HepG2 (cell line): ENCODE results near the gene DAAM1. TPM values are rescaled to one million over a fixed set of nuclear protein-coding genes. Genes with fewer than 3 reads are reported as not detected.
A peak's percentile ranks its signal among the peaks of the same experiment; 100 is the strongest.

Experiments
- EED ChIP-seq: sonication (generic); formaldehyde crosslinking; IDR thresholded peaks from 2 replicates; pipeline ENCODE4 v1.5.0; 2020; ENCODE audit warnings: mild to moderate bottlenecking, missing genetic modification reagents
- HNRNPUL1 ChIP-seq: fragments of 200-400 bp; formaldehyde crosslinking; IDR thresholded peaks from 2 replicates; pipeline ENCODE4 v1.6.1; 2017; ENCODE audit warnings: low read depth, mild to moderate bottlenecking, low read length, moderate library complexity
- KLF16 ChIP-seq, 2 experiments: sonication (generic) in 1 of 2; formaldehyde crosslinking in 1 of 2; IDR thresholded peaks; 2 replicates each; pipeline versions ENCODE4 v1.6.1 to v1.8.0; 2016 to 2023; ENCODE audit warnings: missing genetic modification reagents in 2 of 2, missing compliant biosample characterization in 1 of 2
- MIER3 ChIP-seq: IDR thresholded peaks from 2 replicates; pipeline ENCODE4 v1.6.1; 2016; ENCODE audit warnings: missing compliant biosample characterization, borderline replicate concordance
- MYC ChIP-seq: sonication (generic); formaldehyde crosslinking; IDR thresholded peaks from 2 replicates; pipeline ENCODE4 v1.9.0; 2021; ENCODE audit warnings: missing genetic modification reagents, borderline replicate concordance
- NFYB ChIP-seq: sonication (generic); formaldehyde crosslinking; IDR thresholded peaks from 2 replicates; pipeline ENCODE4 v1.4.0; 2020; ENCODE audit warnings: missing genetic modification reagents
- NR3C1 ChIP-seq: sonication (generic); formaldehyde crosslinking; IDR thresholded peaks from 2 replicates; pipeline ENCODE4 v1.4.0; 2020; ENCODE audit warnings: missing genetic modification reagents
- RBFOX2 ChIP-seq: fragments of 200-400 bp; formaldehyde crosslinking; IDR thresholded peaks from 2 replicates; pipeline ENCODE4 v1.6.1; 2017; ENCODE audit warnings: low read depth, mild to moderate bottlenecking, low read length
- SIX4 ChIP-seq: sonication (generic); formaldehyde crosslinking; IDR thresholded peaks from 2 replicates; pipeline ENCODE4 v1.4.0; 2020; ENCODE audit warnings: missing genetic modification reagents
- SOX6 ChIP-seq, 2 experiments: fragments of 450-650 bp in 1 of 2; sonication (generic) in 1 of 2; formaldehyde crosslinking in 1 of 2; IDR thresholded peaks; 2 replicates each; pipeline versions ENCODE4 v1.4.0 to v1.6.1; 2017 to 2020; ENCODE audit warnings: antibody characterized with exemption in 1 of 2, mild to moderate bottlenecking in 1 of 2, missing genetic modification reagents in 1 of 2
- SP1 ChIP-seq, 2 experiments: fragments of 450-650 bp in 1 of 2; sonication (generic) in 1 of 2; formaldehyde crosslinking in 1 of 2; IDR thresholded peaks; 2 replicates each; pipeline versions ENCODE4 v1.4.0 to v1.6.1; 2016 to 2020; ENCODE audit warnings: missing genetic modification reagents in 1 of 2
- ZMYM3 ChIP-seq: sonication (generic); formaldehyde crosslinking; IDR thresholded peaks from 2 replicates; pipeline ENCODE4 v1.5.1; 2020; ENCODE audit warnings: mild to moderate bottlenecking, missing genetic modification reagents
- ZNF180 ChIP-seq: sonication (generic); formaldehyde crosslinking; IDR thresholded peaks from 2 replicates; pipeline ENCODE4 v1.4.0; 2020; ENCODE audit warnings: low read depth, missing genetic modification reagents, borderline replicate concordance
- ZNF207 ChIP-seq: fragments of 450-650 bp; IDR thresholded peaks from 2 replicates; pipeline ENCODE4 v1.6.1; 2016; ENCODE audit warnings: antibody characterized with exemption, borderline replicate concordance
- ZNF230 ChIP-seq: sonication (generic); formaldehyde crosslinking; IDR thresholded peaks from 2 replicates; pipeline ENCODE4 v1.4.0; 2020; ENCODE audit warnings: mild to moderate bottlenecking, missing genetic modification reagents
- ZNF441 ChIP-seq: sonication (generic); formaldehyde crosslinking; IDR thresholded peaks from 2 replicates; pipeline ENCODE4 v1.7.0; 2021; ENCODE audit warnings: missing genetic modification reagents, borderline replicate concordance
- ZNF550 ChIP-seq: sonication (generic); formaldehyde crosslinking; IDR thresholded peaks from 2 replicates; pipeline ENCODE4 v1.4.0; 2020; ENCODE audit warnings: mild to moderate bottlenecking, missing genetic modification reagents, borderline replicate concordance
- ZNF567 ChIP-seq: sonication (generic); formaldehyde crosslinking; IDR thresholded peaks from 2 replicates; pipeline ENCODE4 v1.8.1; 2023; ENCODE audit warnings: mild to moderate bottlenecking, missing genetic modification reagents, borderline replicate concordance
- ZNF672 ChIP-seq: sonication (generic); formaldehyde crosslinking; IDR thresholded peaks from 2 replicates; pipeline ENCODE4 v1.8.1; 2022; ENCODE audit warnings: missing genetic modification reagents
- ZNF674 ChIP-seq: sonication (generic); formaldehyde crosslinking; IDR thresholded peaks from 2 replicates; pipeline ENCODE4 v1.5.0; 2020; ENCODE audit warnings: low read depth, mild to moderate bottlenecking, missing genetic modification reagents
- polyA plus RNA-seq, 8 experiments: library from polyadenylated mRNA; depleted of rRNA in 3 of 8; stranded (reverse) in 7 of 8; unstranded in 1 of 8; fragments of >200 nt; fragmentation: Illumina TruSeq in 4 of 8; extraction: Trizol in 4 of 8; gene quantifications; 2 replicates each; pipeline versions ENCODE4 v1.2.1 to v1.2.3, GENCODE V29; 2011 to 2016; ENCODE audit warnings: low read depth in 4 of 8, missing spikeins in 1 of 8, mixed read lengths in 1 of 8; ENCODE audit not compliant: insufficient read depth in 1 of 8
- total RNA-seq, 5 experiments: library from RNA; depleted of rRNA; stranded (reverse); fragments of >200 nt; fragmentation: Illumina TruSeq; extraction: Trizol; gene quantifications; 2 replicates each; pipeline ENCODE4 v1.2.3, GENCODE V29; 2016; ENCODE audit warnings: low read depth in 1 of 5
- TF ChIP-seq, protein P1 (sequence below): sonication (generic); formaldehyde crosslinking; IDR thresholded peaks from 2 replicates; pipeline ENCODE4 v1.4.0; 2020; ENCODE audit warnings: missing genetic modification reagents
- TF ChIP-seq, protein P2 (sequence below): sonication (generic); formaldehyde crosslinking; IDR thresholded peaks from 2 replicates; pipeline ENCODE4 v1.9.0; 2022; ENCODE audit warnings: low read depth, missing genetic modification reagents
- TF ChIP-seq, protein P3 (sequence below): sonication (generic); formaldehyde crosslinking; conservative IDR thresholded peaks from 2 replicates; pipeline ENCODE4 v1.8.0; 2022; ENCODE audit warnings: mild to moderate bottlenecking, moderate library complexity, missing genetic modification reagents

Gene DAAM1
- total and polyA plus RNA-seq, 2 of the 13 experiments (the other 11 are each of a cell fraction or from before 2014, with no cell fraction given): 10.9 to 24.5 TPM

DNA sequence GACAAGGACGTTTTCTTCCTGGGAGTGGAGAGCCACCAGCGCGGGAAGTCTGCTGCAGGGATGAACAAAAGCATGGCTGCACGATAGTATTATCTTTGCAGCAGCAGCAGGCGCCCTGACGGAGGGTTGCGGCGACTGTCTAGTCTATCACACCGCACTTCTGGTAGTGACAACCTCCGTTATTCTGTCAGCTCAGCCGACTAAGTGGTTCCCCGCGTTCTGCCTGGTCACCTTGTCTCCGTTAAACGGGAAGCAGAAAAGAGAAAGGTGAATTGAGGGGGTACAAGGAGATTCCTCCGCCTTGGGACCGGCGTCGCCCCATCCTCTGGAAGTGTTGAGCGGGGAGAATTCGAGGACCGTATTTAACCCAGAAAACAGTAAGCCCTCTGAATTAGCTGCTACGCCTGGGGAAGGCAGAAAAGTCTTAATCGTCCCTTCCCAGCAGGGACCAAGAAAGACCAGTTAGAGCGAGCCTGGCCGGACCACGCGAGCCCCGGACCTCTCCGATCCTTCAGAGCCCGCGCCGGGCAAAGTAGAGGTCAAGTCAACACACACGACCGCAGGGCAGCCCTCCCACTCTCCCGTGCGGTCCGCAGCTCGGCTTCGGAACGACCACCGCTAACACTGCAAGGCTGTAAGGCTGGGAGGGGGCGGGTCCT, 536 bp upstream of the DAAM1 start (continued):
- peak; percentile 28; the same call in 1 of the 2 replicates for TF ChIP-seq MYC
- TF ChIP-seq RBFOX2: no peak
- TF ChIP-seq ZMYM3 (CRISPR knock-in tag): no peak
- TF ChIP-seq, protein P1, sequence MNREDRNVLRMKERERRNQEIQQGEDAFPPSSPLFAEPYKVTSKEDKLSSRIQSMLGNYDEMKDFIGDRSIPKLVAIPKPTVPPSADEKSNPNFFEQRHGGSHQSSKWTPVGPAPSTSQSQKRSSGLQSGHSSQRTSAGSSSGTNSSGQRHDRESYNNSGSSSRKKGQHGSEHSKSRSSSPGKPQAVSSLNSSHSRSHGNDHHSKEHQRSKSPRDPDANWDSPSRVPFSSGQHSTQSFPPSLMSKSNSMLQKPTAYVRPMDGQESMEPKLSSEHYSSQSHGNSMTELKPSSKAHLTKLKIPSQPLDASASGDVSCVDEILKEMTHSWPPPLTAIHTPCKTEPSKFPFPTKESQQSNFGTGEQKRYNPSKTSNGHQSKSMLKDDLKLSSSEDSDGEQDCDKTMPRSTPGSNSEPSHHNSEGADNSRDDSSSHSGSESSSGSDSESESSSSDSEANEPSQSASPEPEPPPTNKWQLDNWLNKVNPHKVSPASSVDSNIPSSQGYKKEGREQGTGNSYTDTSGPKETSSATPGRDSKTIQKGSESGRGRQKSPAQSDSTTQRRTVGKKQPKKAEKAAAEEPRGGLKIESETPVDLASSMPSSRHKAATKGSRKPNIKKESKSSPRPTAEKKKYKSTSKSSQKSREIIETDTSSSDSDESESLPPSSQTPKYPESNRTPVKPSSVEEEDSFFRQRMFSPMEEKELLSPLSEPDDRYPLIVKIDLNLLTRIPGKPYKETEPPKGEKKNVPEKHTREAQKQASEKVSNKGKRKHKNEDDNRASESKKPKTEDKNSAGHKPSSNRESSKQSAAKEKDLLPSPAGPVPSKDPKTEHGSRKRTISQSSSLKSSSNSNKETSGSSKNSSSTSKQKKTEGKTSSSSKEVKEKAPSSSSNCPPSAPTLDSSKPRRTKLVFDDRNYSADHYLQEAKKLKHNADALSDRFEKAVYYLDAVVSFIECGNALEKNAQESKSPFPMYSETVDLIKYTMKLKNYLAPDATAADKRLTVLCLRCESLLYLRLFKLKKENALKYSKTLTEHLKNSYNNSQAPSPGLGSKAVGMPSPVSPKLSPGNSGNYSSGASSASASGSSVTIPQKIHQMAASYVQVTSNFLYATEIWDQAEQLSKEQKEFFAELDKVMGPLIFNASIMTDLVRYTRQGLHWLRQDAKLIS: no peak
- TF ChIP-seq ZNF441 (CRISPR knock-in tag): no peak
- no peak for TF ChIP-seq ZNF207
- no peak for TF ChIP-seq ZNF230 (CRISPR knock-in tag)
- TF ChIP-seq MIER3 (CRISPR knock-in tag): no peak
- TF ChIP-seq ZNF567 (CRISPR knock-in tag): no peak
- TF ChIP-seq HNRNPUL1: no peak
- no peak for TF ChIP-seq ZNF550 (CRISPR knock-in tag)
- TF ChIP-seq EED (CRISPR knock-in tag): peak; percentile 20; the same call in 1 of the 2 replicates
- TF ChIP-seq NFYB (CRISPR knock-in tag): no peak
- no peak for TF ChIP-seq ZNF672 (CRISPR knock-in tag)
- no peak for TF ChIP-seq ZNF674 (CRISPR knock-in tag)
- no peak for TF ChIP-seq SOX6 (IDR thresholded peaks at IDR 0.05)
- no peak; the same call in 1 of the 2 replicates for TF ChIP-seq SOX6 (CRISPR knock-in tag; IDR thresholded peaks at IDR 0.05)
- TF ChIP-seq, protein P2, sequence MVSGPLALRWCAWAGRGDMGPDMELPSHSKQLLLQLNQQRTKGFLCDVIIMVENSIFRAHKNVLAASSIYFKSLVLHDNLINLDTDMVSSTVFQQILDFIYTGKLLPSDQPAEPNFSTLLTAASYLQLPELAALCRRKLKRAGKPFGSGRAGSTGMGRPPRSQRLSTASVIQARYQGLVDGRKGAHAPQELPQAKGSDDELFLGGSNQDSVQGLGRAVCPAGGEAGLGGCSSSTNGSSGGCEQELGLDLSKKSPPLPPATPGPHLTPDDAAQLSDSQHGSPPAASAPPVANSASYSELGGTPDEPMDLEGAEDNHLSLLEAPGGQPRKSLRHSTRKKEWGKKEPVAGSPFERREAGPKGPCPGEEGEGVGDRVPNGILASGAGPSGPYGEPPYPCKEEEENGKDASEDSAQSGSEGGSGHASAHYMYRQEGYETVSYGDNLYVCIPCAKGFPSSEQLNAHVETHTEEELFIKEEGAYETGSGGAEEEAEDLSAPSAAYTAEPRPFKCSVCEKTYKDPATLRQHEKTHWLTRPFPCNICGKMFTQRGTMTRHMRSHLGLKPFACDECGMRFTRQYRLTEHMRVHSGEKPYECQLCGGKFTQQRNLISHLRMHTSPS (CRISPR knock-in tag): no peak
- no peak for TF ChIP-seq SIX4 (CRISPR knock-in tag)
- no peak for TF ChIP-seq NR3C1 (CRISPR knock-in tag)
- TF ChIP-seq SP1 (IDR thresholded peaks at IDR 0.05): no peak
- no peak for TF ChIP-seq SP1 (CRISPR knock-in tag; IDR thresholded peaks at IDR 0.05)
- TF ChIP-seq, protein P3, sequence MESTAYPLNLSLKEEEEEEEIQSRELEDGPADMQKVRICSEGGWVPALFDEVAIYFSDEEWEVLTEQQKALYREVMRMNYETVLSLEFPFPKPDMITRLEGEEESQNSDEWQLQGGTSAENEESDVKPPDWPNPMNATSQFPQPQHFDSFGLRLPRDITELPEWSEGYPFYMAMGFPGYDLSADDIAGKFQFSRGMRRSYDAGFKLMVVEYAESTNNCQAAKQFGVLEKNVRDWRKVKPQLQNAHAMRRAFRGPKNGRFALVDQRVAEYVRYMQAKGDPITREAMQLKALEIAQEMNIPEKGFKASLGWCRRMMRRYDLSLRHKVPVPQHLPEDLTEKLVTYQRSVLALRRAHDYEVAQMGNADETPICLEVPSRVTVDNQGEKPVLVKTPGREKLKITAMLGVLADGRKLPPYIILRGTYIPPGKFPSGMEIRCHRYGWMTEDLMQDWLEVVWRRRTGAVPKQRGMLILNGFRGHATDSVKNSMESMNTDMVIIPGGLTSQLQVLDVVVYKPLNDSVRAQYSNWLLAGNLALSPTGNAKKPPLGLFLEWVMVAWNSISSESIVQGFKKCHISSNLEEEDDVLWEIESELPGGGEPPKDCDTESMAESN: 0 out of 2 replicates have a peak, but pooled peaks have one; percentile 2
- TF ChIP-seq ZNF180 (CRISPR knock-in tag): no peak
- 0 out of 4 replicates have a peak, but pooled peaks of 1 of the 2 experiments have one; percentile 14 for TF ChIP-seq KLF16 (CRISPR knock-in tag; IDR thresholded peaks at IDR 0.05)
